Rectal smooth muscle tissue (tissue), 1 donor: ENCODE results near the gene HAT1.

Experiments used
- H3K27ac ChIP-seq: one replicate; pipeline ENCODE4 v1.7.0; 2013; ENCODE audit warnings: low read depth, low read length, inconsistent platforms
- H3K27me3 ChIP-seq: one replicate; pipeline ENCODE4 v1.7.0; 2013; ENCODE audit warnings: low read length; ENCODE audit not compliant: control insufficient read depth, insufficient read depth
- H3K36me3 ChIP-seq: one replicate; pipeline ENCODE4 v1.7.0; 2013; ENCODE audit warnings: low read length; ENCODE audit not compliant: control insufficient read depth, insufficient read depth
- H3K4me1 ChIP-seq: one replicate; pipeline ENCODE4 v1.7.0; 2013; ENCODE audit warnings: low read length; ENCODE audit not compliant: control insufficient read depth, insufficient read depth
- H3K4me3 ChIP-seq: one replicate; pipeline ENCODE4 v1.7.0; 2013; ENCODE audit warnings: low read length
- H3K9ac ChIP-seq: one replicate; pipeline ENCODE4 v1.7.0; 2013; ENCODE audit warnings: low read length

Gene HAT1

GRCh38 chr2:171924170-171924942, 2.1 kb downstream of the HAT1 start:
- Histone ChIP-seq H3K36me3 (no peaks in the 10 kb centered on the region), H3K4me1 (peaks cover 18% of the 10 kb centered on the region), H3K4me3 (no peak overlapping the region), H3K27ac (no peak overlapping the region), H3K9ac (no peak overlapping the region), H3K27me3 (no peaks in the 10 kb centered on the region)

GRCh38 chr2:171930385-171930784, 8.1 kb downstream of the HAT1 start:
- no peak overlapping the region for H3K9ac ChIP-seq
- no peaks in the 10 kb centered on the region for H3K4me1 ChIP-seq
- no peaks in the 10 kb centered on the region for H3K36me3 ChIP-seq
- H3K27ac ChIP-seq = no peak overlapping the region
- H3K4me3 ChIP-seq = no peak overlapping the region
- no peaks in the 10 kb centered on the region for H3K27me3 ChIP-seq

- Histone ChIP-seq H3K4me3 (no peak overlapping the region), H3K27ac (no peak overlapping the region), H3K36me3 (peaks cover 2% of the 10 kb centered on the region), H3K4me1 (no peaks in the 10 kb centered on the region), H3K27me3 (no peaks in the 10 kb centered on the region), H3K9ac (no peak overlapping the region)
These were observed 16.9 kb downstream of the HAT1 start for GRCh38 chr2:171939058-171939742.

- H3K4me1 ChIP-seq = no peaks in the 10 kb centered on the region
- no peak overlapping the region for H3K27ac ChIP-seq
- H3K36me3 ChIP-seq = peaks cover 2% of the 10 kb centered on the region
- no peak overlapping the region for H3K4me3 ChIP-seq
- no peak overlapping the region for H3K9ac ChIP-seq
- H3K27me3 ChIP-seq = no peaks in the 10 kb centered on the region
These were observed 17.4 kb downstream of the HAT1 start for GRCh38 chr2:171939743-171940071.

- Histone ChIP-seq H3K36me3 (peaks cover 2% of the 10 kb centered on the region), H3K27ac (no peak overlapping the region), H3K9ac (no peak overlapping the region), H3K4me1 (no peaks in the 10 kb centered on the region), H3K27me3 (no peaks in the 10 kb centered on the region), H3K4me3 (no peak overlapping the region)
These were observed 19.0 kb downstream of the HAT1 start for GRCh38 chr2:171941316-171941699.

- Histone ChIP-seq H3K36me3 (peaks cover 2% of the 10 kb centered on the region), H3K27ac (no peak overlapping the region), H3K9ac (no peak overlapping the region), H3K4me1 (no peaks in the 10 kb centered on the region), H3K27me3 (no peaks in the 10 kb centered on the region), H3K4me3 (no peak overlapping the region)
These were observed 21.6 kb downstream of the HAT1 start for GRCh38 chr2:171943869-171944268.

GRCh38 chr2:171952276-171952675, 30.0 kb downstream of the HAT1 start:
- Histone ChIP-seq H3K9ac (no peak overlapping the region), H3K4me3 (no peak overlapping the region), H3K36me3 (peaks cover 2% of the 10 kb centered on the region), H3K27me3 (no peaks in the 10 kb centered on the region), H3K4me1 (no peaks in the 10 kb centered on the region), H3K27ac (no peak overlapping the region)

- H3K27ac ChIP-seq = no peak overlapping the region
- no peaks in the 10 kb centered on the region for H3K27me3 ChIP-seq
- no peaks in the 10 kb centered on the region for H3K4me1 ChIP-seq
- peaks cover 2% of the 10 kb centered on the region for H3K36me3 ChIP-seq
- no peak overlapping the region for H3K4me3 ChIP-seq
- no peak overlapping the region for H3K9ac ChIP-seq
These were observed 30.5 kb downstream of the HAT1 start for GRCh38 chr2:171952748-171953147.

- Histone ChIP-seq H3K4me1 (peaks cover 4% of the 10 kb centered on the region), H3K27me3 (no peaks in the 10 kb centered on the region), H3K4me3 (no peak overlapping the region), H3K36me3 (peaks cover 2% of the 10 kb centered on the region), H3K27ac (no peak overlapping the region), H3K9ac (no peak overlapping the region)
These were observed 34.0 kb downstream of the HAT1 start for GRCh38 chr2:171956135-171956825.

GRCh38 chr2:171957061-171957460, 34.8 kb downstream of the HAT1 start:
- Histone ChIP-seq H3K4me3 (no peak overlapping the region), H3K27ac (no peak overlapping the region), H3K9ac (no peak overlapping the region), H3K27me3 (no peaks in the 10 kb centered on the region), H3K36me3 (peaks cover 2% of the 10 kb centered on the region), H3K4me1 (peaks cover 4% of the 10 kb centered on the region)

GRCh38 chr2:171958475-171958874, 36.2 kb downstream of the HAT1 start:
- H3K4me1 ChIP-seq = peaks cover 4% of the 10 kb centered on the region

GRCh38 chr2:171959998-171960397, 37.7 kb downstream of the HAT1 start:
- peaks cover 4% of the 10 kb centered on the region for H3K4me1 ChIP-seq
- H3K4me3 ChIP-seq = no peak overlapping the region
- no peaks in the 10 kb centered on the region for H3K36me3 ChIP-seq
- H3K9ac ChIP-seq = no peak overlapping the region
- no peak overlapping the region for H3K27ac ChIP-seq
- no peaks in the 10 kb centered on the region for H3K27me3 ChIP-seq

More at GRCh38 chr2:171958475-171958874, 36.2 kb downstream of the HAT1 start:
- H3K9ac ChIP-seq = no peak overlapping the region
- H3K4me3 ChIP-seq = no peak overlapping the region
- H3K27ac ChIP-seq = no peak overlapping the region
- no peaks in the 10 kb centered on the region for H3K36me3 ChIP-seq
- no peaks in the 10 kb centered on the region for H3K27me3 ChIP-seq
